Left forelimb (tissue), 1 donor: ENCODE results near the gene FUT2.
A peak's percentile ranks its signal among the peaks of the same experiment; 100 is the strongest.
"Not testable (repeated sequence)": the region's sequence is repeated elsewhere in the genome, so short reads cannot be mapped to it uniquely, and the experiment has no call there.

Experiments
- DNase-seq: peaks from one replicate; pipeline ENCODE4 v3.0.0-alpha.2; 2018; ENCODE audit warnings: low spot score

The FUT2 gene

GRCh38 chr19:48702701-48703100 lies 6.9 kb downstream of the FUT2 start:
- no peak for DNase-seq

GRCh38 chr19:48703316-48703715 lies 7.5 kb downstream of the FUT2 start:
- no peak for DNase-seq

- no peak for DNase-seq
Observed at GRCh38 chr19:48705431-48705830, 9.7 kb downstream of the FUT2 start.

GRCh38 chr19:48708471-48708870 lies 12.7 kb downstream of the FUT2 start:
- DNase-seq, result no peak

- no peak for DNase-seq
Observed at GRCh38 chr19:48711106-48711662, 15.4 kb downstream of the FUT2 start.

GRCh38 chr19:48713041-48713863 lies 17.5 kb downstream of the FUT2 start:
- DNase-seq, result no peak

- peak; percentile 99 for DNase-seq
Observed at GRCh38 chr19:48713864-48714755, 18.3 kb downstream of the FUT2 start.

GRCh38 chr19:48714759-48715675 lies 19.2 kb downstream of the FUT2 start:
- DNase-seq, result no peak

- DNase-seq, result no peak
Observed at GRCh38 chr19:48715681-48716171, 20.0 kb downstream of the FUT2 start.

- peak; percentile 92 for DNase-seq
Observed at GRCh38 chr19:48716562-48717291, 21.0 kb downstream of the FUT2 start.

GRCh38 chr19:48718106-48718505 lies 22.3 kb downstream of the FUT2 start:
- DNase-seq, result not testable (repeated sequence)

GRCh38 chr19:48718711-48719231 lies 23.0 kb downstream of the FUT2 start:
- DNase-seq, result no peak

- peak; percentile 77 for DNase-seq
Observed at GRCh38 chr19:48719263-48720171, 23.7 kb downstream of the FUT2 start, which contains the start of gene MAMSTR. MAMSTR (minus strand) TSS chr19:48719725; CDS start chr19:48719031, 694 bp downstream.

GRCh38 chr19:48720251-48720612 lies 24.5 kb downstream of the FUT2 start:
- DNase-seq, result no peak

- peak; percentile 99 for DNase-seq
Observed at GRCh38 chr19:48720613-48721296, 25.0 kb downstream of the FUT2 start.

GRCh38 chr19:48722196-48722708 lies 26.5 kb downstream of the FUT2 start:
- DNase-seq, result no peak

- no peak for DNase-seq
Observed at GRCh38 chr19:48724796-48725753, 29.3 kb downstream of the FUT2 start.
